Bronchial epithelial cell (primary cell): ENCODE measurements around the gene ZNF366. TPM values are rescaled to one million over a fixed set of nuclear protein-coding genes. Genes with fewer than 3 reads are reported as not detected.
A peak's percentile ranks its signal among the peaks of the same experiment; 100 is the strongest.

Experiments used
- DNase-seq: peaks from one replicate; pipeline ENCODE4 v3.0.0-alpha.2; 2010; ENCODE audit warnings: low read depth
- FAIRE-seq: peaks from 2 replicates; lab custom pipeline; 2011; peaks lifted over from hg19 to GRCh38; lab: Jason Lieb, UNC
- H3K27me3 ChIP-seq: 2 replicates; pipeline ENCODE4 v1.5.1; 2011; ENCODE audit warnings: low read length; ENCODE audit not compliant: control insufficient read depth, insufficient read depth
- H3K36me3 ChIP-seq: 2 replicates; pipeline ENCODE4 v1.5.1; 2011; ENCODE audit warnings: low read length; ENCODE audit not compliant: control insufficient read depth, insufficient read depth
- H3K4me3 ChIP-seq: 2 replicates; pipeline ENCODE4 v1.5.1; 2011; ENCODE audit warnings: mild to moderate bottlenecking, low read depth, low read length, control low read depth
- CTCF ChIP-seq: IDR thresholded peaks from 2 replicates; pipeline ENCODE4 v1.5.1; 2011; ENCODE audit warnings: mild to moderate bottlenecking, moderate library complexity, low read length, control low read depth, inconsistent platforms; ENCODE audit not compliant: insufficient read depth, severe bottlenecking
- total RNA-seq: library from RNA; depleted of rRNA; stranded (reverse); fragments of >200 nt; gene quantifications from 2 replicates; pipeline ENCODE4 v1.2.1, GENCODE V29; 2014

ZNF366 gene
- total RNA-seq, 1 donor from 2014 or later: not detected

- FAIRE-seq: no peak
- Histone ChIP-seq H3K36me3 (no peaks in the 10 kb centered on the region), H3K27me3 (no peaks in the 10 kb centered on the region), H3K4me3 (no peak overlapping the region)
- no peak for DNase-seq
- no peak for TF ChIP-seq CTCF
These were observed 10.9 kb upstream of the ZNF366 start for GRCh38 chr5:72518001-72518683.

GRCh38 chr5:72516916-72517315 is 9.7 kb upstream of the ZNF366 start:
- no peaks in the 10 kb centered on the region for H3K36me3 ChIP-seq
- DNase-seq (no peak), FAIRE-seq (no peak)
- TF ChIP-seq CTCF: no peak
- H3K4me3 ChIP-seq: no peak overlapping the region
- H3K27me3 ChIP-seq: no peaks in the 10 kb centered on the region

GRCh38 chr5:72515211-72515610 is 8.0 kb upstream of the ZNF366 start:
- H3K27me3 ChIP-seq: no peaks in the 10 kb centered on the region
- DNase-seq (no peak), FAIRE-seq (no peak)
- no peak for TF ChIP-seq CTCF
- H3K4me3 ChIP-seq: no peak overlapping the region
- H3K36me3 ChIP-seq: no peaks in the 10 kb centered on the region

GRCh38 chr5:72512593-72512860 is 5.3 kb upstream of the ZNF366 start:
- FAIRE-seq (no peak), DNase-seq (no peak)
- Histone ChIP-seq H3K27me3 (no peaks in the 10 kb centered on the region), H3K4me3 (no peak overlapping the region), H3K36me3 (no peaks in the 10 kb centered on the region)
- TF ChIP-seq CTCF: no peak

GRCh38 chr5:72511774-72512592 is 4.8 kb upstream of the ZNF366 start:
- Histone ChIP-seq H3K36me3 (no peaks in the 10 kb centered on the region), H3K27me3 (no peaks in the 10 kb centered on the region), H3K4me3 (no peak overlapping the region)
- TF ChIP-seq CTCF: no peak
- FAIRE-seq: no peak
- DNase-seq: peak; percentile 62

- TF ChIP-seq CTCF: no peak
- Histone ChIP-seq H3K4me3 (no peak overlapping the region), H3K27me3 (no peaks in the 10 kb centered on the region), H3K36me3 (no peaks in the 10 kb centered on the region)
- FAIRE-seq (no peak), DNase-seq (peak; percentile 92)
These were observed 4.2 kb upstream of the ZNF366 start for GRCh38 chr5:72511366-72511765.
